HepG2 (cell line): ENCODE data around the gene COL5A2. TPM values are rescaled to one million over a fixed set of nuclear protein-coding genes. Genes with fewer than 3 reads are reported as not detected.

Experiments used
- ATAC-seq: fragments of 200-7000 bp; cut with Tn5 transposase; 3 replicates; pipeline ENCODE4 v1.9.1; 2020; ENCODE audit warnings: mild to moderate bottlenecking, moderate library complexity
- BruUV-seq: library from RNA; stranded (reverse); fragments of 400-500 nt; replicated peaks from 2 replicates; lab custom pipeline; 2021; lab: Mats Ljungman, UMichigan
- CTCF ChIA-PET: fragments of 300-600 bp; formaldehyde crosslinking; extraction: SDS; loops from one replicate; lab custom pipeline; 2021; ENCODE audit warnings: low total read pairs, inconsistent platforms, low intra/inter-chr PET ratio; lab: Yijun Ruan, JAX
- POLR2A ChIA-PET: fragments of 350-600 bp; sonication (Branson Sonifier 250); formaldehyde crosslinking; loops from one replicate; lab custom pipeline; 2020; ENCODE audit warnings: antibody characterized with exemption, inconsistent platforms; lab: Yijun Ruan, JAX
- DNase-seq: peaks from one replicate; pipeline ENCODE4 v3.0.0-alpha.2; 2015; ENCODE audit warnings: low spot score
- FAIRE-seq: peaks from 3 replicates; lab custom pipeline; 2011; peaks lifted over from hg19 to GRCh38; lab: Jason Lieb, UNC
- H2AFZ ChIP-seq: one replicate; pipeline ENCODE4 v1.6.1; 2011; ENCODE audit warnings: low read length, inconsistent platforms
- H3K27ac ChIP-seq: fragments of 300-600 bp; 3 replicates; pipeline ENCODE4 v1.8.0; 2011; ENCODE audit warnings: mixed run types, mild to moderate bottlenecking, mixed read lengths, low read length, inconsistent platforms; ENCODE audit not compliant: insufficient read depth; ENCODE audit errors: extremely low read length
- H3K27me3 ChIP-seq, 2 experiments: fragments of 200-600 bp in 1 of 2; 2 replicates in 1 of 2; 3 replicates in 1 of 2; pipeline versions ENCODE4 v1.6.0 to v1.8.0; 2011; ENCODE audit warnings: low read length in 2 of 2, mild to moderate bottlenecking in 2 of 2, moderate library complexity in 2 of 2, inconsistent platforms in 1 of 2; ENCODE audit not compliant: insufficient read depth in 2 of 2, control insufficient read depth in 1 of 2
- H3K36me3 ChIP-seq, 2 experiments: fragments of 200-600 bp in 1 of 2; replicated peaks in 1 of 2; 2 replicates in 1 of 2; 3 replicates in 1 of 2; pipeline versions ENCODE4 v1.5.1 to v1.8.0; 2011; ENCODE audit warnings: low read length in 2 of 2, inconsistent platforms in 1 of 2; ENCODE audit not compliant: insufficient read depth in 2 of 2, control insufficient read depth in 1 of 2
- H3K4me1 ChIP-seq: 2 replicates; pipeline ENCODE4 v1.5.1; 2012; ENCODE audit warnings: low read length, inconsistent platforms; ENCODE audit not compliant: insufficient read depth
- H3K4me2 ChIP-seq: 2 replicates; pipeline ENCODE4 v1.6.0; 2011; ENCODE audit warnings: low read depth, low read length, inconsistent platforms
- H3K4me3 ChIP-seq, 3 experiments: fragments of 200-600 bp in 1 of 3; sonication (generic), shearing (Covaris generic) in 1 of 3; replicated peaks in 1 of 3; 2 replicates each; pipeline ENCODE4 v1.5.1; 2011 to 2016; ENCODE audit warnings: low read length in 3 of 3, inconsistent platforms in 2 of 3, low read depth in 2 of 3, mild to moderate bottlenecking in 2 of 3, control low read depth in 1 of 3, mixed read lengths in 1 of 3; ENCODE audit not compliant: insufficient read depth in 1 of 3
- H3K79me2 ChIP-seq: one replicate; pipeline ENCODE4 v1.6.1; 2011; ENCODE audit warnings: low read length, inconsistent platforms; ENCODE audit not compliant: insufficient read depth
- H3K9ac ChIP-seq: 2 replicates; pipeline ENCODE4 v1.6.0; 2011; ENCODE audit warnings: mild to moderate bottlenecking, low read depth, low read length, inconsistent platforms; ENCODE audit not compliant: insufficient read depth
- H3K9me3 ChIP-seq: 2 replicates; pipeline ENCODE4 v1.5.1; 2012; ENCODE audit warnings: mild to moderate bottlenecking, low read length
- H4K20me1 ChIP-seq: 2 replicates; pipeline ENCODE4 v1.6.0; 2011; ENCODE audit warnings: inconsistent platforms, mild to moderate bottlenecking, low read length, moderate library complexity; ENCODE audit not compliant: insufficient read depth
- ELF4 ChIP-seq: sonication (generic); formaldehyde crosslinking; IDR thresholded peaks from 2 replicates; pipeline ENCODE4 v1.5.0; 2020; ENCODE audit warnings: missing genetic modification reagents, mild to moderate bottlenecking, moderate library complexity, borderline replicate concordance
- ISX ChIP-seq: sonication (generic); formaldehyde crosslinking; conservative IDR thresholded peaks from 2 replicates; pipeline ENCODE4 v1.5.0; 2020; ENCODE audit warnings: missing genetic modification reagents
- KLF15 ChIP-seq: sonication (generic); formaldehyde crosslinking; IDR thresholded peaks from 2 replicates; pipeline ENCODE4 v1.8.1; 2023; ENCODE audit warnings: borderline replicate concordance, mild to moderate bottlenecking, inconsistent platforms, missing genetic modification reagents, mixed read lengths
- KLF9 ChIP-seq: IDR thresholded peaks from 2 replicates; pipeline ENCODE4 v1.6.1; 2016; ENCODE audit warnings: low read depth
- KMT2A ChIP-seq: sonication (generic); formaldehyde crosslinking; IDR thresholded peaks from 2 replicates; pipeline ENCODE4 v1.4.0; 2020; ENCODE audit warnings: missing genetic modification reagents
- LCORL ChIP-seq, 2 experiments: fragments of 450-650 bp in 1 of 2; sonication (generic) in 1 of 2; formaldehyde crosslinking in 1 of 2; IDR thresholded peaks; 2 replicates each; pipeline versions ENCODE4 v1.5.0 to v1.6.1; 2017 to 2020; ENCODE audit warnings: antibody characterized with exemption in 1 of 2, missing genetic modification reagents in 1 of 2
- MTF2 ChIP-seq: sonication (generic); formaldehyde crosslinking; IDR thresholded peaks from 2 replicates; pipeline ENCODE4 v1.5.0; 2020; ENCODE audit warnings: missing genetic modification reagents, borderline replicate concordance
- NCOA2 ChIP-seq: sonication (generic); formaldehyde crosslinking; IDR thresholded peaks from 2 replicates; pipeline ENCODE4 v1.8.0; 2022; ENCODE audit warnings: inconsistent platforms
- PHF5A ChIP-seq: IDR thresholded peaks from one replicate; pipeline ENCODE4 v1.6.1; 2018; ENCODE audit warnings: low read depth, missing genetic modification reagents; ENCODE audit not compliant: unreplicated experiment
- SNAPC2 ChIP-seq: sonication (generic); formaldehyde crosslinking; IDR thresholded peaks from 2 replicates; pipeline ENCODE4 v1.8.1; 2022; ENCODE audit warnings: mild to moderate bottlenecking, missing genetic modification reagents
- SOX5 ChIP-seq: IDR thresholded peaks from 2 replicates; pipeline ENCODE4 v1.6.1; 2016; ENCODE audit warnings: borderline replicate concordance
- TFDP1 ChIP-seq: IDR thresholded peaks from 2 replicates; pipeline ENCODE4 v1.6.1; 2016; ENCODE audit warnings: missing compliant biosample characterization, missing genetic modification reagents, borderline replicate concordance
- U2AF1 ChIP-seq: fragments of 200-400 bp; formaldehyde crosslinking; optimal IDR thresholded peaks from 2 replicates; pipeline ENCODE3; 2017; ENCODE audit warnings: mild to moderate bottlenecking, low read depth, low read length
- ZIK1 ChIP-seq: sonication (generic); formaldehyde crosslinking; IDR thresholded peaks from 2 replicates; pipeline ENCODE4 v1.5.0; 2020; ENCODE audit warnings: mild to moderate bottlenecking, low read depth, missing genetic modification reagents, borderline replicate concordance
- ZNF30 ChIP-seq: sonication (generic); formaldehyde crosslinking; IDR thresholded peaks from 2 replicates; pipeline ENCODE4 v1.5.0; 2020; ENCODE audit warnings: mild to moderate bottlenecking, missing genetic modification reagents
- ZNF335 ChIP-seq: sonication (generic); formaldehyde crosslinking; IDR thresholded peaks from 2 replicates; pipeline ENCODE4 v1.4.0; 2020; ENCODE audit warnings: missing genetic modification reagents
- ZNF570 ChIP-seq: sonication (generic); formaldehyde crosslinking; IDR thresholded peaks from 2 replicates; pipeline ENCODE4 v1.4.0; 2020; ENCODE audit warnings: mild to moderate bottlenecking, missing genetic modification reagents, borderline replicate concordance
- ZNF720 ChIP-seq: sonication (generic); formaldehyde crosslinking; IDR thresholded peaks from 2 replicates; pipeline ENCODE4 v1.4.0; 2020; ENCODE audit warnings: missing genetic modification reagents
- ZNF790 ChIP-seq: sonication (generic); formaldehyde crosslinking; IDR thresholded peaks from 2 replicates; pipeline ENCODE4 v1.8.0; 2022; ENCODE audit warnings: missing genetic modification reagents, mild to moderate bottlenecking, borderline replicate concordance
- WGBS: methylation state at CpG from one replicate; pipeline ENCODE4 v1.1.6; 2017; ENCODE audit warnings: low lambda C conversion rate; 5-methylcytosine and 5-hydroxymethylcytosine counted together
- in situ Hi-C: cut with HindIII; loops from 2 replicates; pipeline ENCODE4 v1.10.0; 2017; ENCODE audit warnings: low pct_unique_long_range_greater_than_20kb; ENCODE audit not compliant: extremely low pct_ligation_motif_present
- intact Hi-C: fragments of 100-400 bp; cut with micrococcal nuclease; formaldehyde crosslinking; loops from one replicate; pipeline ENCODE4 v1.10.0; 2022; ENCODE audit not compliant: unreplicated experiment
- polyA plus RNA-seq, 8 experiments: library from polyadenylated mRNA; depleted of rRNA in 3 of 8; stranded (reverse) in 7 of 8; unstranded in 1 of 8; fragments of >200 nt; fragmentation: Illumina TruSeq in 4 of 8; extraction: Trizol in 4 of 8; gene quantifications; 2 replicates each; pipeline versions ENCODE4 v1.2.1 to v1.2.3, GENCODE V29; 2011 to 2016; ENCODE audit warnings: low read depth in 4 of 8, missing spikeins in 1 of 8, mixed read lengths in 1 of 8; ENCODE audit not compliant: insufficient read depth in 1 of 8
- total RNA-seq, 5 experiments: library from RNA; depleted of rRNA; stranded (reverse); fragments of >200 nt; fragmentation: Illumina TruSeq; extraction: Trizol; gene quantifications; 2 replicates each; pipeline ENCODE4 v1.2.3, GENCODE V29; 2016; ENCODE audit warnings: low read depth in 1 of 5
- TF ChIP-seq, protein P1 (sequence below): sonication (generic); formaldehyde crosslinking; IDR thresholded peaks from 2 replicates; pipeline ENCODE4 v1.4.0; 2020; ENCODE audit warnings: missing genetic modification reagents, mild to moderate bottlenecking, borderline replicate concordance
- TF ChIP-seq, protein P2 (sequence below): sonication (generic); formaldehyde crosslinking; IDR thresholded peaks from 2 replicates; pipeline ENCODE4 v1.5.0; 2020; ENCODE audit warnings: missing genetic modification reagents, mild to moderate bottlenecking, borderline replicate concordance

COL5A2 gene
- total and polyA plus RNA-seq, 2 of the 13 experiments (the other 11 are each of a cell fraction or from before 2014, with no cell fraction given): 0.83 to 1.5 TPM

DNA sequence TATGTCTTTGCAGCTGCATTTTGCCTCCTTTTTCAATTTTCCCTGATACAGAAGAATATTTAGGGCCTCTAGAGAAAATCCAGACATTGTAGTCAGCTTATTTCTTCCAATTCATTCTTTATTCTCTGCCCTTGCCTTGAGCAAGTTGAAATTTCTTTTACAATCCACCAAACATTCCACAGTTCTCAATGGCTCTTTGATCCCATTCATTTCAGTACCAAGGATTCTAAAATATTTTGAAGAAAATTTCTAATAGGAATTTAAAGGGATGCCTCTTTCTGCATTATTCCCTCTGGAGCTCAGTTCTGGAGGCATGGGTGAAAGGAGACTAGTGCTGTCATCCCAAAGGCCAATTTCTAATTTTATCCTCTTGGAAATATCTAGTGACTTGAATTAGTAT lies 61.2 kb downstream of the COL5A2 start (continued):
- TF ChIP-seq ZNF720 (no peak), ZNF570 (no peak)

DNA sequence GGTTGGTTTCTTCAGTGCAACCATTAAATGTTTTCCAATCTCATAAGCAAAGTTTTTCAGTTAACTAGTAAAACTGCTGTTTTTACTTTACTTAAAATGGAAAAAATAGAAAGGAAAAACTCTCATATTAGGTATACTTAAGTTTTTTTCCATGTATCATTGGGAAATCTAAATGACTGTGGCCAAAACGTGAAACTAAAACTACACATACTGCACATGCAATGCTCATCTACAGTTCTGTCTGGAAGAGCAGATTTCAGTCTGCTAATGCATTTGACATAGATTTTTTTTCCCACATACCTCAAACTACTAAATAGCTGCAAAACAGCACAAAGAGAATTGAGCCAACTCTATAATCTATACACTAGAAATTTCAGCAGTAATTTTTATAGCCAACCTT lies 62.6 kb downstream of the COL5A2 start:
- no peak for ATAC-seq

More for the DNA sequence above, 62.6 kb downstream of the COL5A2 start:
- H3K4me3 ChIP-seq: no peak overlapping the region
- H3K27ac ChIP-seq: no peak overlapping the region
- no peaks in the 10 kb centered on the region for H4K20me1 ChIP-seq
- CTCF ChIA-PET: no interaction called here
- FAIRE-seq: no peak
- no peak overlapping the region for H3K9ac ChIP-seq
- TF ChIP-seq KLF9 (CRISPR knock-in tag): no peak
- TF ChIP-seq SOX5: no peak
- no peak for TF ChIP-seq SNAPC2 (CRISPR knock-in tag)
- TF ChIP-seq ELF4 (CRISPR knock-in tag): no peak
- no peak for TF ChIP-seq U2AF1
- TF ChIP-seq PHF5A: no peak
- no peak for TF ChIP-seq MTF2 (CRISPR knock-in tag)
- no peak for TF ChIP-seq ZNF335 (CRISPR knock-in tag)
- no peak for TF ChIP-seq ZNF790 (CRISPR knock-in tag)
- TF ChIP-seq TFDP1 (CRISPR knock-in tag): no peak
- TF ChIP-seq ZNF30 (CRISPR knock-in tag): no peak
- TF ChIP-seq ISX: no peak
- TF ChIP-seq KLF15 (CRISPR knock-in tag): no peak
- TF ChIP-seq, protein P1, sequence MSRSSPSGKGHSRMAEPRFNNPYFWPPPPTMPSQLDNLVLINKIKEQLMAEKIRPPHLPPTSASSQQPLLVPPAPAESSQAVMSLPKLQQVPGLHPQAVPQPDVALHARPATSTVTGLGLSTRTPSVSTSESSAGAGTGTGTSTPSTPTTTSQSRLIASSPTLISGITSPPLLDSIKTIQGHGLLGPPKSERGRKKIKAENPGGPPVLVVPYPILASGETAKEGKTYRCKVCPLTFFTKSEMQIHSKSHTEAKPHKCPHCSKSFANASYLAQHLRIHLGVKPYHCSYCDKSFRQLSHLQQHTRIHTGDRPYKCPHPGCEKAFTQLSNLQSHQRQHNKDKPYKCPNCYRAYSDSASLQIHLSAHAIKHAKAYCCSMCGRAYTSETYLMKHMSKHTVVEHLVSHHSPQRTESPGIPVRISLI (CRISPR knock-in tag): no peak
- TF ChIP-seq KMT2A (CRISPR knock-in tag): no peak
- TF ChIP-seq, protein P2, sequence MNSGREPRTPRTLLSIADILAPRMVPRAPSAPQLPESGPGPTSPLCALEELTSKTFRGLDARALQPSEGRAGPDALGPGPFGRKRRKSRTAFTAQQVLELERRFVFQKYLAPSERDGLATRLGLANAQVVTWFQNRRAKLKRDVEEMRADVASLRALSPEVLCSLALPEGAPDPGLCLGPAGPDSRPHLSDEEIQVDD (CRISPR knock-in tag): no peak
- no peak for TF ChIP-seq LCORL (IDR thresholded peaks at IDR 0.05)
- TF ChIP-seq LCORL (CRISPR knock-in tag; IDR thresholded peaks at IDR 0.05): no peak
- TF ChIP-seq ZIK1 (CRISPR knock-in tag): no peak
- TF ChIP-seq NCOA2 (CRISPR knock-in tag): no peak
- no peak overlapping the region for H2AFZ ChIP-seq
- POLR2A ChIA-PET: no interaction called here
- H3K36me3 ChIP-seq: no peaks in the 10 kb centered on the region
- no TSS peak for BruUV-seq
- no peak overlapping the region for H3K4me2 ChIP-seq
- intact Hi-C loops: no loop called here
- no peaks in the 10 kb centered on the region for H3K79me2 ChIP-seq
- in situ Hi-C loops: no loop called here
- no peaks in the 10 kb centered on the region for H3K27me3 ChIP-seq
- WGBS: 4% methylated on average over 1 of the region's 1 CpG
- no peaks in the 10 kb centered on the region for H3K4me1 ChIP-seq
- H3K9me3 ChIP-seq: no peaks in the 10 kb centered on the region
- no peak for DNase-seq
